LNCaP clone FGC (cell line): ENCODE measurements around the gene KIAA0753.
"Not testable (repeated sequence)": the region's sequence is repeated elsewhere in the genome, so short reads cannot be mapped to it uniquely, and the experiment has no call there.

Experiments
- DNase-seq: peaks from one replicate; pipeline ENCODE4 v3.0.0-alpha.2; 2011; ENCODE audit warnings: low read depth
- H3K4me3 ChIP-seq: 2 replicates; pipeline ENCODE4 v1.5.1; 2011; ENCODE audit warnings: mild to moderate bottlenecking, low read depth, low read length, control low read depth
- TF ChIP-seq, protein P1 (sequence below): IDR thresholded peaks from 2 replicates; pipeline ENCODE4 v1.5.1; 2012; ENCODE audit warnings: mild to moderate bottlenecking; ENCODE audit not compliant: control insufficient read depth, insufficient read depth; ENCODE audit errors: extremely low read depth

Gene KIAA0753

DNA sequence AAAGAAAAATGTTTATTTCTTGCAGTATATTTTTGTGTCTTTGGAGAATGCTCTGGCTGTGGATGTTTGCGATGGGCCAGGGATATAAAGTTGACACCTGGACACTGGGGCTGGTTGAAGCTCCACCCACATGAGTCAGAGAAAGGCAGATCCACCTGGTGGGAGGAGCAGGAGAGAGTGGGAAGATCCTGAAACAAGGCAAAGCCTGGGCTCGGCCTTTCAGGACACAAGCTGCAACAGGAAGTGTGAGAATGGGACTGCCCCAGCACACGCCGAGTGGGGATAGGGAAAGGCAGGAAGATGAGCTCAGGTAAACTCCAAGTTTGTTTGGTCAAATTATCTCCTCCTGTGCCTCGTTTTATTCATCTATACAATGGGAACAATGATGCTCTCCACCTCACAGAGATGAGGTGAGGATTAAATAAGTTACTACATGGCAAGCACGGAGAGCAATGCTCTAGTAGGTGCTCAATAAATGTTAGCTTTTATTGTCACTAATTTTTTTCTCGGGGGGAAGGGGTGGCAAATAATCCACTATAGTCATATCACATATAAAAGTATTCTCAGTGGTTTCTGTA is 62.7 kb downstream of the KIAA0753 start:
- TF ChIP-seq, protein P1, sequence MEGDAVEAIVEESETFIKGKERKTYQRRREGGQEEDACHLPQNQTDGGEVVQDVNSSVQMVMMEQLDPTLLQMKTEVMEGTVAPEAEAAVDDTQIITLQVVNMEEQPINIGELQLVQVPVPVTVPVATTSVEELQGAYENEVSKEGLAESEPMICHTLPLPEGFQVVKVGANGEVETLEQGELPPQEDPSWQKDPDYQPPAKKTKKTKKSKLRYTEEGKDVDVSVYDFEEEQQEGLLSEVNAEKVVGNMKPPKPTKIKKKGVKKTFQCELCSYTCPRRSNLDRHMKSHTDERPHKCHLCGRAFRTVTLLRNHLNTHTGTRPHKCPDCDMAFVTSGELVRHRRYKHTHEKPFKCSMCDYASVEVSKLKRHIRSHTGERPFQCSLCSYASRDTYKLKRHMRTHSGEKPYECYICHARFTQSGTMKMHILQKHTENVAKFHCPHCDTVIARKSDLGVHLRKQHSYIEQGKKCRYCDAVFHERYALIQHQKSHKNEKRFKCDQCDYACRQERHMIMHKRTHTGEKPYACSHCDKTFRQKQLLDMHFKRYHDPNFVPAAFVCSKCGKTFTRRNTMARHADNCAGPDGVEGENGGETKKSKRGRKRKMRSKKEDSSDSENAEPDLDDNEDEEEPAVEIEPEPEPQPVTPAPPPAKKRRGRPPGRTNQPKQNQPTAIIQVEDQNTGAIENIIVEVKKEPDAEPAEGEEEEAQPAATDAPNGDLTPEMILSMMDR: no peak
- H3K4me3 ChIP-seq: no peak overlapping the region
- peak; percentile 80 for DNase-seq

DNA sequence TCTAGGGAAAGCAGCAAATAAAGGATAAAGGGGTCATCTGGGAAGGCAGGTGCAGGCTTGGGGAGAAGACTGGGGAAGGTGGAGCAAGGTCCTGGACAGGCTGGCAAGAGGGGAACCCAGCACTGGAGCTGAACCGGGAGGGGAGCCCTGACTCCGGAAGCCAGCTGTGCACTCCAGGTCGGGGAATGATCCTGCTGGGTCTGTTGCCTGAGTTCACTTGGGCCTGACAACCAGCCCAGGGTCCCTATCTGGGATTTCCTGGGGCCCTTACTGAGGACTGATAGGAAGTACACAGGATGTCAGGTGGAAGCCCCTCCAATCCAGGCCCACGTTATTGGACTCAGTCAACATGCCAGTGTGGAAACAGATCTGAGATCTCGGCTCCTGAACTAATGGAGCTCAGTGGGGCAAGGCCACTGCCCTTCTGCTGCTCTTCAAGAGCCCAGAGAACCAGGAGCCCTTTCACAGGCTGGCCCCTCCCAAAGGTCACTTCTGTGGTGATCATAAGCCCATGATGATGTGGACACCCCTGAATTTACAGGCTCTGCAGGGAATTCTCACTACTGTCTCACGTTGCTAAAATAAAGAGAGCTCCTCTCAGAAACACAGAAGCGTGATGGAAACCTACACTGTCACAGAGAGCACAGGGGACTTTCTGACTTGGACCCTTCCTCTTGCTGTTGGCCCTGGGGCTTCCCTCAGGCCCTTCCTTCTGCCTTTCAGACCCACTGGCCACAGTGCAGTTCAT is 64.3 kb downstream of the KIAA0753 start:
- no peak for DNase-seq
- no peak overlapping the region for H3K4me3 ChIP-seq
- TF ChIP-seq, protein P1: no peak

DNA sequence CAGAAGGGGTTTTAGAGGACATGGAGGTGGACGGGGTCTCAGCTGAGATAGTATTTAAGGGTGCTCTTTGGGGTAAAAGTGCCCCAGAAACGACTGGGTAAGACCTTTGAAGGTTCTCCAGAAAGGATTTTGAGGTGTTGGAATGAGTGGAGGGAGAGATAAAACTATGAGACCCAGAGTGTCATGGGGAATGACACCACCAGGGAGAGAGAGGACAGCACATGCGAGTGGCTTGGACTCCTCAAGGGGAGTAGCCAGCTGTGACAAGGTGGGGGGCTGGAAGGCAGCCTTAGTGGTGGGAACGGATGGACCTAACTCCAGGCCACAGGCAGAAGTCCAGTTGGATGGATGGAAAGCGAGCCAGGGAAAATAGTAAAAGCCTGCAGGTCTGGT is 64.9 kb downstream of the KIAA0753 start:
- H3K4me3 ChIP-seq: no peak overlapping the region
- DNase-seq: no peak
- TF ChIP-seq, protein P1: no peak

DNA sequence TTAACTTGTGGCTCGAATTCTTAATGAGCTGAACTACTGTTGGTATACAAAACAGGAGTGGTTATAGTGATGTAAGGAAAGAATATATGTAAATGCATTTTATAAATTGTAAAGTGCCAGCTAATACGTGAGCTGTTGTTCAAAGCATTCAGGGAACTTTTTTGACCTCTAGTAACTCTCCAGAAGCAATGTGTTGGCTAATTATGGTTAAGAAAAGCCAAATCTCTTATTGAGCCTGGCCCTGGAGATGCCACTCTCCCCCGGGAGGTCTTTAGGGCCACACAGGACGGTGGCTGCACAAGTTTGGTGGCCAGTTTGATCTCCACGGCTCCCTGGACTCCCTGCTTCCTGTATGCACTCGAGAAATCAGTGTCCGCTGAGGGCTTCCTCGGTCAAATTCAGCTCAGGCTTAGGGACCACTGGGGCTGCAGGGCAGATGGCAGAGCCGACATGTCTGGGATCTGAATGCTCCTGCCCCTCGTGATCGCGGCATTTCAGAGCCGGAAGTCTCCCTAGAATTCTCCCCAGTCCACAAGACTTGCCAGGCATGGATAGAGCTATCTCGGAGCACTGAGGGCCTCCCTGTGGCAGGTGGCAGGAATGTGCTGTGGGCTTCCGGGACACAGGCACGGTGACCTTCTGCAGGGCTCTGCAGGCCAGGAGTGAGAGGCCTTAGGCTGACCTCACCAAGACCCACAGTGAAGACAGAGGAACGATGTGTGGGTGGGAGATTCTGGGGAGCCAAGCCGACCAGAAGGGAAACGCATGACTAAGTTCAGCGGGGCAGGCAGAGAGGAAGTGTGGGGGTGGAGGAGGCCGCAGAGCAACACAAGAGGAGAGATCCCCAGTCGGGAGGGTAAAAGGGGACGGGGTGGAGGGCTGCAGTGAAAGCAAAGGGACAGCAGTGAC is 65.6 kb downstream of the KIAA0753 start:
- TF ChIP-seq, protein P1: no peak
- H3K4me3 ChIP-seq: no peak overlapping the region
- DNase-seq: no peak

DNA sequence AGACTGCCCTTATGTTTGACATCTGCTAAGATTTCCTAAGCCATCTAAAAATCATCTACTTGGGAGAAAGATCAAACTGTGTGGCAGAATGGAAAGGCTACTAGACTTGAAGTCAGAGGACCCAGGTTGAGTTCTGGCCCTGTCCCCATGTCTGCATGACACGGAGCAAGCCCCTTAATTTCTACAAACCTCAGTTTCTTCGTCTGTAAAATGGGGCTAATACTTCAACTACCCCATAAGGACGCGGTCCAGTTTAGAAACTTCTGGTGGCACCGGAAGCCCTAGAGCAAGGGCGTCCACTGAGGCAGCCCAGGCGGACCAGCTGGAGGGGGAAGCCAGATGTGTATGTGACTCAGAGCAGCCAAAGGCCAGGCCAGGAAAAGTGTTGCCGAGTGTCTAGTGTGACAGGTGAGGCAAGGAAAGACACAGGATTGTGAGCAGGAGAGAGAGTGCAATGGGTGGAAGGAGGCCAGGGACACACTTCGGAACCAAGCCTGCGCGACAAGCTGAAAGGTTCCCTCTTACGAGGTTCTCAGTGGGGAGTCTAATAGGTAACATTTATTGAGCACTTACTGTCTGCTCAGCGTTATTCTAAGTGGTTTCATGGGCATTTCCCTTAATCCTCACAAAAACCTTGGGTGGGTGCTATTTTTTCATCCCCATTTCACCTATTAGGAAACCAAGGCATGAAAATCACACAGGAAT is 66.4 kb downstream of the KIAA0753 start:
- DNase-seq: no peak
- no peak overlapping the region for H3K4me3 ChIP-seq
- TF ChIP-seq, protein P1: no peak

DNA sequence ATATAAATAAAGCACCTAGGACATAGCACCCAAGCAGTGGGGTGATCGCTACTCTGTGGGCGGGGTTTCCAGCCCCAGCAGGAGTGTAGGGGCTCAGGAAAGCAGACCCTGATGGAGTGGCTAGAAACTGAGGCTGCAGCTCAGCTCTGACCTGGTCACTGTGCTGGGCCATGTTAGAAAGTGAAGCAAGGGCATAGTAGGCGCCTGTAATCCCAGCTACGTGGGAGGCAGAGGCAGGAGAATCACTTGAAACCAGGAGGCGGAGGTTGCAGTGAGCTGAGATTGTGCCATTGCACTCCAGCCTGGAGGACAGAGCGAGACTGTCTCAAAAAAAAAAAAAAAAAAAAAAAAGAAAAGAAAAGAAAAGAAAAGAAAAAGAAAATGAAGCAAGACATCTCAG is 67.0 kb downstream of the KIAA0753 start:
- H3K4me3 ChIP-seq, DNase-seq: not testable (repeated sequence)

DNA sequence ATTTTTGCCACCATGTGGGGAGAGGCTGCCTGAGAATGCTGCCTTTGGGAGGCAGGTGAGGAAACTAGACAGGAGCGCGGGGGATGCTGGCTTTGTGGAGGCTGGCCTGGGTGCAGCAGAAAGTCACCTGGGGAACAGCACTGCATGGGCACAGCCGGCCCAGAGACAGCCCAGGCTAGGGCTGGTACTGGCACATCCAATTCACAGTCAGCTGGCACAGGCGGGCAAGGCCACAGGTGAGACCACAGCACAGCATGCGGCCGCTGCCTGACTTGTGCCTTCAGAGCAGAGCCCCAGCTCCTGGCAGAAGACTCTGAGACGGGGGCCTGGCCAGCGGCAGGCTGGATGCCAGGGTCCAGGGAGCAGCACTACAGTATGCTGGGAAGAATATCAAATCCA is 67.5 kb downstream of the KIAA0753 start:
- TF ChIP-seq, protein P1: no peak
- DNase-seq: no peak
- H3K4me3 ChIP-seq: no peak overlapping the region
